Measurements from ENCODE around the gene SYTL2.
"Not testable (repeated sequence)": the region's sequence is repeated elsewhere in the genome, so short reads cannot be mapped to it uniquely, and the experiment has no call there.

Gene SYTL2

GRCh38 chr11:85685820-85686459, 125.0 kb downstream of the SYTL2 start, which contains the start of gene CCDC89:
TSS of gene CCDC89 (minus strand) at chr11:85686195. CDS start at chr11:85686130, 65 bp downstream.
- DNase-seq, result peak; percentile 73

- DNase-seq, result peak; percentile 72
Measured at GRCh38 chr11:85685125-85685819, 125.7 kb downstream of the SYTL2 start.

GRCh38 chr11:85682330-85683305, 128.3 kb downstream of the SYTL2 start:
- DNase-seq, result peak; percentile 77

GRCh38 chr11:85680897-85681296, 130.0 kb downstream of the SYTL2 start:
- DNase-seq, result no peak

GRCh38 chr11:85679576-85679975, 131.4 kb downstream of the SYTL2 start:
- DNase-seq, result no peak

- no peak for DNase-seq
Measured at GRCh38 chr11:85673393-85673792, 137.5 kb downstream of the SYTL2 start.

GRCh38 chr11:85672105-85672902, 138.6 kb downstream of the SYTL2 start:
- no peak for DNase-seq

- DNase-seq, result not testable (repeated sequence)
Measured at GRCh38 chr11:85670949-85671663, 139.8 kb downstream of the SYTL2 start.

GRCh38 chr11:85668157-85668556, 142.8 kb downstream of the SYTL2 start:
- DNase-seq, result no peak

- no peak for DNase-seq
Measured at GRCh38 chr11:85666687-85667086, 144.3 kb downstream of the SYTL2 start.

GRCh38 chr11:85665733-85666132, 145.2 kb downstream of the SYTL2 start:
- DNase-seq, result peak; percentile 22

- peak; percentile 100 for DNase-seq
Measured at GRCh38 chr11:85664615-85665481, 146.1 kb downstream of the SYTL2 start, which contains the start of gene CREBZF. TSS of gene CREBZF (minus strand) at chr11:85665129. CDS start at chr11:85664875, 254 bp downstream.

- DNase-seq, result no peak
Measured at GRCh38 chr11:85663753-85664614, 147.0 kb downstream of the SYTL2 start.

GRCh38 chr11:85663080-85663752, 147.7 kb downstream of the SYTL2 start:
- peak; percentile 12 for DNase-seq

GRCh38 chr11:85661972-85662664, 148.8 kb downstream of the SYTL2 start:
- no peak for DNase-seq

GRCh38 chr11:85658180-85658579, 152.8 kb downstream of the SYTL2 start:
- DNase-seq, result no peak

- DNase-seq, result no peak
Measured at GRCh38 chr11:85656777-85657176, 154.2 kb downstream of the SYTL2 start.

- DNase-seq, result not testable (repeated sequence)
Measured at GRCh38 chr11:85654343-85654742, 156.6 kb downstream of the SYTL2 start.

Measured in right kidney (tissue), 1 donor.